GM12878 (cell line): ENCODE measurements around the gene CDC6. TPM values are rescaled to one million over a fixed set of nuclear protein-coding genes. Genes with fewer than 3 reads are reported as not detected.

Experiments used
- ATAC-seq: fragments of 200-7000 bp; cut with Tn5 transposase; 3 replicates; pipeline ENCODE4 v1.9.1; 2020; ENCODE audit warnings: mild to moderate bottlenecking, moderate library complexity
- BruUV-seq: library from RNA; stranded (reverse); fragments of 400-500 nt; replicated peaks from 2 replicates; lab custom pipeline; 2021; lab: Mats Ljungman, UMichigan
- CTCF ChIA-PET: fragments of 300-600 bp; sonication (Branson Sonifier 250); formaldehyde crosslinking; extraction: SDS; loops from one replicate; lab custom pipeline; 2021; ENCODE audit warnings: inconsistent platforms; lab: Yijun Ruan, JAX
- POLR2A ChIA-PET: fragments of 350-600 bp; formaldehyde crosslinking; extraction: SDS; loops from one replicate; lab custom pipeline; 2021; ENCODE audit warnings: inconsistent platforms; lab: Charles Lee
- RAD21 ChIA-PET: fragments of 300-600 bp; sonication (Branson Sonifier 250); formaldehyde crosslinking; loops from one replicate; lab custom pipeline; 2023; ENCODE audit warnings: antibody characterized with exemption; ENCODE audit not compliant: unreplicated experiment; lab: Charles Lee
- SMC1A ChIA-PET: fragments of 300-600 bp; sonication (Branson Sonifier 250); formaldehyde crosslinking; loops from one replicate; lab custom pipeline; 2023; ENCODE audit not compliant: unreplicated experiment, uncharacterized antibody; lab: Charles Lee
- DNase-seq: peaks from one replicate; pipeline ENCODE4 v3.0.0-alpha.2; 2011; ENCODE audit warnings: low read depth, low spot score
- FAIRE-seq: peaks from 3 replicates; lab custom pipeline; 2011; peaks lifted over from hg19 to GRCh38; lab: Jason Lieb, UNC
- H2AFZ ChIP-seq: 2 replicates; pipeline ENCODE4 v1.6.0; 2011; ENCODE audit warnings: low read depth, low read length, control low read depth; ENCODE audit not compliant: control insufficient read depth
- H3K27ac ChIP-seq: 2 replicates; pipeline ENCODE4 v1.5.1; 2011; ENCODE audit warnings: control low read depth; ENCODE audit not compliant: control insufficient read depth, insufficient read depth
- H3K27me3 ChIP-seq, 2 experiments: replicated peaks in 1 of 2; 2 replicates each; pipeline versions ENCODE4 v1.6.0 to v1.6.1; 2011; ENCODE audit warnings: low read length in 1 of 2; ENCODE audit not compliant: control insufficient read depth in 2 of 2, insufficient read depth in 2 of 2
- H3K36me3 ChIP-seq, 2 experiments: 2 replicates each; pipeline ENCODE4 v1.5.1; 2011; ENCODE audit warnings: low read length in 1 of 2; ENCODE audit not compliant: control insufficient read depth in 2 of 2, insufficient read depth in 2 of 2
- H3K4me1 ChIP-seq: 2 replicates; pipeline ENCODE4 v1.6.1; 2011; ENCODE audit warnings: mild to moderate bottlenecking, low read length, moderate library complexity, mixed read lengths; ENCODE audit not compliant: control insufficient read depth, insufficient read depth
- H3K4me2 ChIP-seq: 2 replicates; pipeline ENCODE4 v1.6.0; 2011; ENCODE audit warnings: control low read depth; ENCODE audit not compliant: control insufficient read depth, insufficient read depth
- H3K4me3 ChIP-seq: fragments of 200-600 bp; sonication (generic); 2 replicates; pipeline ENCODE4 v1.5.1; 2016
- H3K79me2 ChIP-seq: 2 replicates; pipeline ENCODE4 v1.6.0; 2011; ENCODE audit warnings: low read length; ENCODE audit not compliant: control insufficient read depth, insufficient read depth
- H3K9ac ChIP-seq: 2 replicates; pipeline ENCODE4 v1.8.0; 2011; ENCODE audit warnings: low read length, control low read depth, mixed read lengths; ENCODE audit not compliant: control insufficient read depth, insufficient read depth
- H3K9me3 ChIP-seq: replicated peaks from 3 replicates; pipeline ENCODE4 v1.5.1; 2011; ENCODE audit warnings: mild to moderate bottlenecking, low read length; ENCODE audit not compliant: control insufficient read depth, insufficient read depth
- H4K20me1 ChIP-seq: 2 replicates; pipeline ENCODE4 v1.6.0; 2011; ENCODE audit not compliant: control insufficient read depth, insufficient read depth
- BCL11A ChIP-seq: IDR thresholded peaks from 2 replicates; pipeline ENCODE4 v1.6.1; 2011; ENCODE audit warnings: low read depth, low read length
- BHLHE40 ChIP-seq, 2 experiments: fragments of 450-650 bp in 1 of 2; IDR thresholded peaks; 2 replicates each; pipeline ENCODE4 v1.6.1; 2011 to 2017; ENCODE audit warnings: low read depth in 2 of 2, borderline replicate concordance in 1 of 2, improper control_type of control experiment in 1 of 2, low read length in 1 of 2, mild to moderate bottlenecking in 1 of 2
- BMI1 ChIP-seq: fragments of 450-650 bp; IDR thresholded peaks from 2 replicates; pipeline ENCODE4 v1.6.1; 2016; ENCODE audit warnings: mild to moderate bottlenecking, moderate library complexity, borderline replicate concordance
- FOXK2 ChIP-seq: fragments of 450-650 bp; IDR thresholded peaks from 2 replicates; pipeline ENCODE4 v1.6.1; 2017; ENCODE audit warnings: mild to moderate bottlenecking, moderate library complexity
- FOXM1 ChIP-seq: IDR thresholded peaks from 2 replicates; pipeline ENCODE4 v1.6.1; 2012; ENCODE audit warnings: low read depth, mild to moderate bottlenecking, inconsistent platforms, low read length, moderate library complexity
- IKZF1 ChIP-seq: fragments of 450-650 bp; conservative IDR thresholded peaks from 2 replicates; pipeline ENCODE4 v1.6.1; 2017; ENCODE audit warnings: antibody characterized with exemption, mild to moderate bottlenecking
- MEF2B ChIP-seq: fragments of 450-650 bp; IDR thresholded peaks from 2 replicates; pipeline ENCODE4 v1.6.1; 2018; ENCODE audit warnings: mild to moderate bottlenecking, moderate library complexity; ENCODE audit not compliant: partially characterized antibody, poor library complexity, severe bottlenecking
- NBN ChIP-seq: fragments of 450-650 bp; IDR thresholded peaks from 2 replicates; pipeline ENCODE4 v1.6.1; 2016
- NFYA ChIP-seq: IDR thresholded peaks from 2 replicates; pipeline ENCODE4 v1.6.1; 2011; ENCODE audit warnings: low read depth, mild to moderate bottlenecking, low read length, improper control_type of control experiment, borderline replicate concordance
- NR2F1 ChIP-seq: fragments of 450-650 bp; conservative IDR thresholded peaks from 2 replicates; pipeline ENCODE4 v1.6.1; 2017; ENCODE audit warnings: mild to moderate bottlenecking
- RBBP5 ChIP-seq: fragments of 200-600 bp; sonication (generic); conservative IDR thresholded peaks from 2 replicates; pipeline ENCODE4 v1.6.1; 2016
- REST ChIP-seq: IDR thresholded peaks from 2 replicates; pipeline ENCODE4 v1.6.1; 2012; ENCODE audit warnings: mild to moderate bottlenecking, low read depth, low read length
- SKIL ChIP-seq: fragments of 450-650 bp; IDR thresholded peaks from 2 replicates; pipeline ENCODE4 v1.6.1; 2017; ENCODE audit warnings: mild to moderate bottlenecking, low read depth, inconsistent platforms; ENCODE audit not compliant: poor library complexity, severe bottlenecking
- TAF1 ChIP-seq: IDR thresholded peaks from 2 replicates; pipeline ENCODE4 v1.6.1; 2011; ENCODE audit warnings: mild to moderate bottlenecking, low read depth, low read length, borderline replicate concordance
- ZBED1 ChIP-seq: IDR thresholded peaks from 2 replicates; pipeline ENCODE4 v1.6.1; 2016; ENCODE audit warnings: borderline replicate concordance
- ZNF274 ChIP-seq: IDR thresholded peaks from one replicate; pipeline ENCODE4 v1.8.0; 2011; ENCODE audit not compliant: insufficient read length, insufficient read depth
- ZZZ3 ChIP-seq: IDR thresholded peaks from 2 replicates; pipeline ENCODE4 v1.6.1; 2011; ENCODE audit warnings: low read depth; ENCODE audit not compliant: control insufficient read depth, insufficient read length
- WGBS: methylation state at CpG from one replicate; pipeline ENCODE4 v1.1.6; 2016; ENCODE audit warnings: low lambda C conversion rate; ENCODE audit not compliant: insufficient replicate concordance, insufficient coverage; ENCODE audit errors: missing lambda C conversion rate; 5-methylcytosine and 5-hydroxymethylcytosine counted together
- in situ Hi-C: fragments of 300-500 bp; cut with MboI; formaldehyde crosslinking; loops from 9 replicates; pipeline ENCODE4 v1.14.3; 2018; ENCODE audit warnings: mixed read lengths
- intact Hi-C: fragments of 100-400 bp; cut with micrococcal nuclease; formaldehyde crosslinking; loops from one replicate; pipeline ENCODE4 v1.14.2; 2022; ENCODE audit not compliant: unreplicated experiment
- polyA plus RNA-seq, 11 experiments: library from polyadenylated mRNA; depleted of rRNA in 4 of 11; unstranded in 6 of 11; stranded (reverse) in 5 of 11; fragments of >200 nt; fragmentation: Nextera tagmentation in 4 of 11; fragmentation: Illumina TruSeq in 1 of 11; extraction: Ambion mirVana in 4 of 11; extraction: Trizol in 1 of 11; gene quantifications; 1 replicate in 1 of 11; 2 replicates in 10 of 11; pipeline versions ENCODE4 v1.2.1 to v1.2.3, GENCODE V29; 2011 to 2016; ENCODE audit warnings: inconsistent platforms in 2 of 11, missing spikeins in 2 of 11, low read depth in 1 of 11
- total RNA-seq, 4 experiments: library from RNA; depleted of rRNA in 3 of 4; stranded (reverse); fragments of >200 nt in 3 of 4; fragmentation: Illumina TruSeq in 1 of 4; extraction: Trizol in 1 of 4; gene quantifications; 2 replicates each; pipeline versions ENCODE4 v1.2.1 to v1.2.3, GENCODE V29; 2013 to 2021

CDC6 gene
- total and polyA plus RNA-seq, 10 of the 15 experiments (the other 5 are each of a cell fraction or from before 2014, with no cell fraction given): 13.3 to 60.9 (median 47.6) TPM

GRCh38 chr17:40295488-40296436 lies 8.1 kb downstream of the CDC6 start:
- peaks cover 3% of the 10 kb centered on the region for H3K4me1 ChIP-seq
- POLR2A ChIA-PET: interaction anchor here (0.7 kb wide), 1 partner anchor 36 kb away, joined by 3 read pairs; no protein-coding TSS in a partner anchor
- no peak overlapping the region for H2AFZ ChIP-seq
- no peak overlapping the region; the same call in 1 of the 2 replicates for H3K4me2 ChIP-seq
- WGBS: 84% methylated on average over 5 of the region's 5 CpGs
- intact Hi-C loops (no loop called here), in situ Hi-C loops (loop anchor here (25.0 kb wide), 1 partner anchor 283 kb away; the partner anchor contains the start of gene CSF3)
- FAIRE-seq: no peak
- no peak for DNase-seq
- RAD21 ChIA-PET: interaction anchor here (18.7 kb wide), 1 partner anchor 59 kb away, joined by 271 read pairs; no protein-coding TSS in a partner anchor
- BruUV-seq: no TSS peak
- ATAC-seq: no peak
- no peaks in the 10 kb centered on the region for H4K20me1 ChIP-seq
- SMC1A ChIA-PET: interaction anchor here (0.5 to 1.1 kb wide), 5 partner anchors 12 to 160 kb away, joined by 3 to 4 read pairs (median 3); no protein-coding TSS in a partner anchor
- H3K79me2 ChIP-seq: peaks cover 10% of the 10 kb centered on the region
- H3K4me3 ChIP-seq: no peak overlapping the region
- no peaks in the 10 kb centered on the region for H3K9me3 ChIP-seq
- no peaks in the 10 kb centered on the region for H3K27me3 ChIP-seq
- peaks cover 10 to 18% of the 10 kb centered on the region in 2 experiments for H3K36me3 ChIP-seq
- H3K27ac ChIP-seq: no peak overlapping the region
- H3K9ac ChIP-seq: no peak overlapping the region
- CTCF ChIA-PET: interaction anchor here (0.7 to 13.0 kb wide), 5 partner anchors 9 to 1057 kb away, joined by 4 to 186 read pairs (median 48); no protein-coding TSS in a partner anchor
- TF ChIP-seq BMI1: no peak
- no peak for TF ChIP-seq BCL11A
- no peak for TF ChIP-seq NBN
- no peak for TF ChIP-seq TAF1
- TF ChIP-seq FOXM1: no peak
- no peak for TF ChIP-seq REST
- TF ChIP-seq SKIL: no peak
- TF ChIP-seq ZZZ3: no peak
- no peak for TF ChIP-seq FOXK2
- no peak for TF ChIP-seq ZBED1
- TF ChIP-seq IKZF1: no peak
- TF ChIP-seq NR2F1: no peak
- no peak for TF ChIP-seq MEF2B
- TF ChIP-seq ZNF274: no peak
- TF ChIP-seq RBBP5: no peak
- no peak for TF ChIP-seq BHLHE40 (IDR thresholded peaks at IDR 0.05; ENCODE audit: borderline replicate concordance in 1 of 2, low read depth in 2 of 2, low read length in 1 of 2)
- TF ChIP-seq NFYA: no peak
